ENCODE data around the gene LDLRAD1. TPM values are rescaled to one million over a fixed set of nuclear protein-coding genes. Genes with fewer than 3 reads are reported as not detected.

The LDLRAD1 gene
- total RNA-seq, 6 donors from 2014 or later: 0.46 to 27.4 (median 7.9) TPM

DNA sequence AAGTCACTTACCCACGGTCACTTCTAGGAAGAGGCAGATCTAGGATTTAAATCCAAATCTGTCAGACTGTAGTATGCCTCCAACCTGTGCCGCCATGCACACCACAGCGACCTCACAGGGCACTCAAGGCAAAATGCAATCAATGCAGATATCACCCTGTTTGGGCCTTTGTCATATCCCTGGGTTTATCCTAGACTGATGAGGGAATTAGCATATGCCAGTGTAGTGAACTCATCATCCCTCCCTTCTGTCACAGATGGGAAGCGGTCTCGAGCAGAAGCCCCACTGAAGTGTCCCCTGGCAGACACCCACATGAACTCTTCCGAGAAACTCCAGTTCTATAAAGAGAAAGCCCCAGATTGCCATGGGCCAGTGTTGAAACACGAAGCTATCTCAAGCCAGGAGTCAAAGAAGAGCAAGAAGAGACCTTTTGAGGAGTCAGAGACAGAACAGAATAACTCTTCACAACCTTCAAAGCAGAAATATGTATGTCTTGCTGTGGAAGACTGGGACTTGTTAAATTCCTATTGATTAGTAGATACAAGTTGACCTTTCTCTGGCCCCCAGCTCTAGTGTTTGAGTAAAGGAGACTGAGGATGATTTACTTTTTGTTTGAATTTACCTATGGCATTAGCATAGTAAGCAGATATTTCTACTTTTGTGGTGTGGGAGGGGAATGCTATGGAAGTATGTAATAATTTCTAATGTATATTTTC lies 50.4 kb downstream of the LDLRAD1 start:
- Histone ChIP-seq H3K9me3 (no peaks in the 10 kb centered on the region), H3K27ac (no peak overlapping the region), H3K27me3 (no peaks in the 10 kb centered on the region), H3K36me3 (peaks cover 4 to 69% (median 48%) of the 10 kb centered on the region in 4 donors), H3K4me3 (no peak overlapping the region), H3K4me1 (no peaks in the 10 kb centered on the region)
- WGBS, 2 donors: 92 to 95% methylated on average over 4 to 7 of the region's 7 CpGs
- no peak for DNase-seq
- no peak for ATAC-seq (ENCODE audit: low FRiP score in 2 of 2)
- no peak for TF ChIP-seq POLR2AphosphoS5 (IDR thresholded peaks at IDR 0.05)
- TF ChIP-seq POLR2A (IDR thresholded peaks at IDR 0.05): no peak
- TF ChIP-seq EP300 (IDR thresholded peaks at IDR 0.05): no peak
- TF ChIP-seq, protein P1, sequence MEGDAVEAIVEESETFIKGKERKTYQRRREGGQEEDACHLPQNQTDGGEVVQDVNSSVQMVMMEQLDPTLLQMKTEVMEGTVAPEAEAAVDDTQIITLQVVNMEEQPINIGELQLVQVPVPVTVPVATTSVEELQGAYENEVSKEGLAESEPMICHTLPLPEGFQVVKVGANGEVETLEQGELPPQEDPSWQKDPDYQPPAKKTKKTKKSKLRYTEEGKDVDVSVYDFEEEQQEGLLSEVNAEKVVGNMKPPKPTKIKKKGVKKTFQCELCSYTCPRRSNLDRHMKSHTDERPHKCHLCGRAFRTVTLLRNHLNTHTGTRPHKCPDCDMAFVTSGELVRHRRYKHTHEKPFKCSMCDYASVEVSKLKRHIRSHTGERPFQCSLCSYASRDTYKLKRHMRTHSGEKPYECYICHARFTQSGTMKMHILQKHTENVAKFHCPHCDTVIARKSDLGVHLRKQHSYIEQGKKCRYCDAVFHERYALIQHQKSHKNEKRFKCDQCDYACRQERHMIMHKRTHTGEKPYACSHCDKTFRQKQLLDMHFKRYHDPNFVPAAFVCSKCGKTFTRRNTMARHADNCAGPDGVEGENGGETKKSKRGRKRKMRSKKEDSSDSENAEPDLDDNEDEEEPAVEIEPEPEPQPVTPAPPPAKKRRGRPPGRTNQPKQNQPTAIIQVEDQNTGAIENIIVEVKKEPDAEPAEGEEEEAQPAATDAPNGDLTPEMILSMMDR (IDR thresholded peaks at IDR 0.05): no peak

DNA sequence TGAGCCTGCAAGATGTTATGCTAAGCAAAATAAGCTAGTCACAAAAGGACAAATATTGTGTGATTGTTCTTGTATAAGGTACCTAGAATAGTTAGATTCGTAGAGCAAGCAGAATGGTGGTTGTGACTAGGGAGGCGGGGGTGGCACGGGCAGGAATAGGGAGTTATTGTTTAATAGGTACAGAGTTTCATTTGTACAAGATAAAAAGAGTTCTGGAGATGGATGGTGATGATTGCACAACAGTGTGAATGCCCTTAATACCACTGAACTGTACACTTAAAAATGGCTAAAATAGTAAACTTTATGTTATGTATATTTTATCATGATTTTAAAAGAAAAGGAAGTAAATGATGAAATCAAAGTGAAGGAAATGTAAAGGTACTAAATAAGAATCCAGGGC lies 51.2 kb downstream of the LDLRAD1 start:
- Histone ChIP-seq H3K27ac (no peak overlapping the region), H3K4me1 (no peaks in the 10 kb centered on the region), H3K27me3 (no peaks in the 10 kb centered on the region), H3K9me3 (no peaks in the 10 kb centered on the region), H3K4me3 (no peak overlapping the region), H3K36me3 (peaks cover 11 to 75% (median 54%) of the 10 kb centered on the region in 4 donors)
- ATAC-seq (ENCODE audit: low FRiP score in 2 of 2) (no peak), DNase-seq (no peak)
- TF ChIP-seq POLR2AphosphoS5 (IDR thresholded peaks at IDR 0.05) (no peak), EP300 (IDR thresholded peaks at IDR 0.05) (no peak), POLR2A (IDR thresholded peaks at IDR 0.05) (no peak)
- TF ChIP-seq, protein P1 (IDR thresholded peaks at IDR 0.05): no peak
- 78 to 88% methylated on average over 3 of the region's 3 CpGs for WGBS, 2 donors

DNA sequence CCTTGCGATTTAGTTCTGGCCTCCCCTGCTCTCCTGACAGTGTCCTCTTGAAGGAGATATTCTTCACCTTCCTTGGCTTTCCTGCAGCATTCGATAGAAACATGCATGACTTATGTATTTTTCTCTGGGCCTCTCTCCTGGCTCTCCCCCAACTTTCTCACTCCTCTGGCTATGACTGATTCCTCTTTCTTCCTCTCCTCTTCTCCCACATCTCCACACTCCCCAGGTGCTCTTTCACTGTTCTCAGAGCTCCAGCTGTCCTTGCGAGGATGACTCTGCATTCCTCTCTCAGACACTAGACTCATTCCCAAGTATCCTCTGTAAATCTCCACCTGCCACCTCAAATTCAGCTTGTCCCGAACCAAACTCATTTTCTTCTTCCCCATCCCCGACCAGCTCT lies 53.9 kb downstream of the LDLRAD1 start:
- ATAC-seq (ENCODE audit: low FRiP score in 2 of 2) (no peak), DNase-seq (no peak)
- 76 to 78% methylated on average over 5 of the region's 5 CpGs for WGBS, 2 donors
- TF ChIP-seq POLR2AphosphoS5 (IDR thresholded peaks at IDR 0.05): no peak
- TF ChIP-seq POLR2A (IDR thresholded peaks at IDR 0.05): no peak
- TF ChIP-seq, protein P1 (IDR thresholded peaks at IDR 0.05): no peak
- TF ChIP-seq EP300 (IDR thresholded peaks at IDR 0.05): no peak
- Histone ChIP-seq H3K27me3 (no peaks in the 10 kb centered on the region), H3K27ac (no peak overlapping the region), H3K36me3 (peaks cover 11 to 76% (median 60%) of the 10 kb centered on the region in 4 donors), H3K4me3 (no peak overlapping the region), H3K9me3 (no peaks in the 10 kb centered on the region), H3K4me1 (no peaks in the 10 kb centered on the region)

DNA sequence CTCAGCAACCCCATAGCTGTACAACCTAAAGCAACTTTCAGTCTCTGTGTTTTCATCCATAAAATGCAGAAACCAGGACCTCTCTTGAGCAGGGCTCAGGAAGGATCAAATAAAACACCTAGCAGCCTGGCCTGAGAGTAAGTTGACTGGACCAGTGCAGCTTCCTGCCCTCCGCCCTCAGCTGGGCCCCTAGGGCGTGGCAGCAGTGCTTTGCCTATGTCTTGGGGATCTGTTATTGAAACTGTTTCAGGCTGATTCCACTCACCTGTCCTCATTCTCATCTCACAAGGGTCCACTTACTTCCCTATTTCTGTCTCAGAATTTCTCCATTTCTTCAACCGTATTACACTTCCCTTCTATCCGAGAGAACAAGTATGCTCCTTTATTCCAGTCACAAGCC lies 54.5 kb downstream of the LDLRAD1 start:
- TF ChIP-seq POLR2AphosphoS5 (IDR thresholded peaks at IDR 0.05): no peak
- no peak for TF ChIP-seq POLR2A (IDR thresholded peaks at IDR 0.05)
- TF ChIP-seq EP300 (IDR thresholded peaks at IDR 0.05): no peak
- TF ChIP-seq, protein P1 (IDR thresholded peaks at IDR 0.05): no peak
- Histone ChIP-seq H3K36me3 (peaks cover 11 to 74% (median 61%) of the 10 kb centered on the region in 4 donors), H3K4me1 (no peaks in the 10 kb centered on the region), H3K27me3 (no peaks in the 10 kb centered on the region), H3K9me3 (no peaks in the 10 kb centered on the region), H3K4me3 (no peak overlapping the region), H3K27ac (no peak overlapping the region)
- no peak for ATAC-seq (ENCODE audit: low FRiP score in 2 of 2)
- 74 to 85% methylated on average over 4 of the region's 4 CpGs for WGBS, 2 donors
- no peak for DNase-seq

DNA sequence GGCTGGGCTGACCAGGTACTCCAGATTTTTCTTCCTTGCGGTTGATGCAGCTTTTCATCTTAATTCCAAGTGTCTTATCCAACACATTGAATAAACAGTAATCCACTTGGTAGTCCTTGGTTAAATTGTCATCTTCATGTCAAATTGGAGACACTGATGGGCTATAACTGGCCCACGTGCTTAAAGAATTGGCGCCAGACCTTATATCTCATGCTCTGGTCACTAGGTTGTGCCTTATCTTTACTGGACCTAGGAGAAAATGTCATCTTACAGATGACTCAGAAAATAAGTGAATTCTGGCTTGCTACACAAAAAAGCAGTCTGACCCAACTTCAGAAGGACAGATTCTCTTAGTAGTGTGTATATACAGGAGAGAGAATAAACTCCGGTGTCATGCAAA lies 55.6 kb downstream of the LDLRAD1 start:
- WGBS, 2 donors: 95 to 98% methylated on average over 4 of the region's 4 CpGs
- Histone ChIP-seq H3K4me1 (peaks cover 0 to 2% (median under 1%) of the 10 kb centered on the region in 4 donors), H3K27ac (no peak overlapping the region), H3K4me3 (no peak overlapping the region), H3K27me3 (no peaks in the 10 kb centered on the region), H3K9me3 (no peaks in the 10 kb centered on the region), H3K36me3 (peaks cover 11 to 67% (median 51%) of the 10 kb centered on the region in 4 donors)
- ATAC-seq (ENCODE audit: low FRiP score in 2 of 2): no peak
- no peak for DNase-seq
- no peak for TF ChIP-seq POLR2A (IDR thresholded peaks at IDR 0.05)
- TF ChIP-seq, protein P1 (IDR thresholded peaks at IDR 0.05): no peak
- TF ChIP-seq POLR2AphosphoS5 (IDR thresholded peaks at IDR 0.05): no peak
- no peak for TF ChIP-seq EP300 (IDR thresholded peaks at IDR 0.05)

Measured in upper lobe of left lung (tissue), 6 donors.